GM18508 (cell line): Measurements from ENCODE around the gene CDKN2D.
"Not testable (repeated sequence)": the region's sequence is repeated elsewhere in the genome, so short reads cannot be mapped to it uniquely, and the experiment has no call there.

Source experiments
- ATAC-seq: cut with Tn5 transposase; IDR thresholded peaks from one replicate; pipeline ENCODE4 v1.9.1; 2021; ENCODE audit warnings: moderate number of reproducible peaks; ENCODE audit not compliant: insufficient read depth, unreplicated experiment

CDKN2D gene

GRCh38 chr19:10582091-10582490 lies 13.3 kb upstream of the CDKN2D start:
- no peak for ATAC-seq

GRCh38 chr19:10580979-10581631 lies 12.3 kb upstream of the CDKN2D start:
- ATAC-seq = no peak

GRCh38 chr19:10577951-10578350 lies 9.2 kb upstream of the CDKN2D start:
- no peak for ATAC-seq

GRCh38 chr19:10575011-10575716 lies 6.4 kb upstream of the CDKN2D start:
- ATAC-seq = no peak

- no peak for ATAC-seq
These were observed 5.7 kb upstream of the CDKN2D start for GRCh38 chr19:10574462-10574861.

GRCh38 chr19:10573793-10574192 lies 5.0 kb upstream of the CDKN2D start:
- not testable (repeated sequence) for ATAC-seq

- no peak for ATAC-seq
These were observed 535 bp downstream of the CDKN2D start for GRCh38 chr19:10568062-10568825.

- ATAC-seq = no peak
These were observed 1.1 kb downstream of the CDKN2D start for GRCh38 chr19:10567656-10568055.

- ATAC-seq = peak; percentile 36
These were observed 1.9 kb downstream of the CDKN2D start for GRCh38 chr19:10566658-10567410.

- ATAC-seq = no peak
These were observed 2.4 kb downstream of the CDKN2D start for GRCh38 chr19:10566408-10566657.

GRCh38 chr19:10565567-10566407 lies 3.0 kb downstream of the CDKN2D start, which contains the start of gene KRI1:
Gene KRI1 (minus strand): TSS chr19:10566010. CDS start chr19:10565999, 11 bp downstream.
- no peak for ATAC-seq

- no peak for ATAC-seq
These were observed 3.7 kb downstream of the CDKN2D start for GRCh38 chr19:10565028-10565566.

- no peak for ATAC-seq
These were observed 6.2 kb downstream of the CDKN2D start for GRCh38 chr19:10562609-10563008.

- no peak for ATAC-seq
These were observed 8.6 kb downstream of the CDKN2D start for GRCh38 chr19:10560154-10560553.

- ATAC-seq = no peak
These were observed 11.1 kb downstream of the CDKN2D start for GRCh38 chr19:10557603-10558197.

GRCh38 chr19:10555610-10555973 lies 13.2 kb downstream of the CDKN2D start:
- no peak for ATAC-seq

- no peak for ATAC-seq
These were observed 13.8 kb downstream of the CDKN2D start for GRCh38 chr19:10554760-10555609.

- ATAC-seq = no peak
These were observed 14.8 kb downstream of the CDKN2D start for GRCh38 chr19:10553943-10554381.
